ENCODE data around the gene HOXB9. TPM values are rescaled to one million over a fixed set of nuclear protein-coding genes. Genes with fewer than 3 reads are reported as not detected.
A peak's percentile ranks its signal among the peaks of the same experiment; 100 is the strongest.

HOXB9 gene
- total RNA-seq, 1 experiment from 2014 or later = 31.4 TPM

- DNase-seq (ENCODE audit: low read depth) = peak; percentile 51
These were observed 1.3 kb downstream of the HOXB9 start for GRCh38 chr17:48624544-48625494.

GRCh38 chr17:48624118-48624517, 2.0 kb downstream of the HOXB9 start:
- DNase-seq (ENCODE audit: low read depth) = no peak

GRCh38 chr17:48623583-48623982, 2.6 kb downstream of the HOXB9 start:
- DNase-seq (ENCODE audit: low read depth) = no peak

- no peak for DNase-seq (ENCODE audit: low read depth)
These were observed 3.3 kb downstream of the HOXB9 start for GRCh38 chr17:48622857-48623256.

GRCh38 chr17:48621410-48622392, 4.5 kb downstream of the HOXB9 start:
- DNase-seq (ENCODE audit: low read depth) = no peak

GRCh38 chr17:48620461-48621139, 5.6 kb downstream of the HOXB9 start:
- no peak for DNase-seq (ENCODE audit: low read depth)

- no peak for DNase-seq (ENCODE audit: low read depth)
These were observed 6.2 kb downstream of the HOXB9 start for GRCh38 chr17:48619826-48620449.

GRCh38 chr17:48618256-48618896, 7.8 kb downstream of the HOXB9 start:
- peak; percentile 87 for DNase-seq (ENCODE audit: low read depth)

- DNase-seq (ENCODE audit: low read depth) = no peak
These were observed 8.5 kb downstream of the HOXB9 start for GRCh38 chr17:48617471-48618255.

- no peak for DNase-seq (ENCODE audit: low read depth)
These were observed 9.3 kb downstream of the HOXB9 start for GRCh38 chr17:48616717-48617470.

- no peak for DNase-seq (ENCODE audit: low read depth)
These were observed 10.0 kb downstream of the HOXB9 start for GRCh38 chr17:48615963-48616716.

GRCh38 chr17:48615047-48615962, 10.9 kb downstream of the HOXB9 start, which contains the start of gene HOXB8:
HOXB8 (minus strand) TSS chr17:48615292; CDS start chr17:48614704, 588 bp downstream.
- DNase-seq (ENCODE audit: low read depth) = no peak

- no peak for DNase-seq (ENCODE audit: low read depth)
These were observed 12.1 kb downstream of the HOXB9 start for GRCh38 chr17:48613862-48614694.

GRCh38 chr17:48612854-48613691, 13.1 kb downstream of the HOXB9 start:
- no peak for DNase-seq (ENCODE audit: low read depth)

- DNase-seq (ENCODE audit: low read depth) = no peak
These were observed 13.7 kb downstream of the HOXB9 start for GRCh38 chr17:48612456-48612853.

Measured in HT1080 (cell line).